ENCODE results near the gene SDK1.

Gene SDK1

DNA sequence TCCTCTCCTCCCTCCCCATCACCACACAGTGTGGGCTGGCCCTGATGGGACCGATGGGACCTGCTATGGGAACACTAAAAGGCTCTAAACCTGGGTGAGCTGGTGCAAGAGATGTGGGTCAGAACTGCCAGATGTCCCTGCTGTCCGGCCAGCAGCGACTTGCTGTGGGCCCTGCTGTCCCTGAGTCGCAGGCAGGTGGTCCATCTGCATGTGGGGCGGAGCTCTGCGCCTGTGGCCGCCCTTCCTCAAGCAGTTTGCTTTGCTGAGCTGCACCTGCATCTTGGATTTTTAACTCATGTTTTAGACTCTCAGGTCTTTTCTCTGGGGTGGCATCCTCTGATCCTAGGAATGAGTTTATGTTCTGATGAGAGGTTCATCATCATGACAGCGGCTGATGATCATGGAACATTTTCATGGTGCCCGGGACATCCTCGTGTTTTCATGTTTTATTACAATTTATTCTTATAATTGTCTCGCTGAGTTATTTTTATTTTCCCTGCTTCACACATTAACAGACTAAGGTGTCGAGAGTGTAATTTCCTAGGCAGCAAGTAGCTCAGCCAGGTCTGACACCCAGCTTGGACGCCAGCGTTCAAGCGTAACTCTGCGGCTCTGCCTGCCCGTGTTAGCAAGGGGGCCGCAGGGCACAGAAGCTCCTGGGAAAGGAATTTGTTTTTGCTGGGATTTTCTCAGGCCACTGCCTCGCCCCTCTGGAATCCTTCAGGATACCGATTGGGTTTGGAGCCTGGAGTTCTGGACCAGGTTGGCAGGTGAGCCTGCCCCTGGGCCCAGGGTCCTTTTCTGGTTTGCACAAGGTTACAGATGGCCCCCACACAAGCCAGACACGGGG is 765.8 kb downstream of the SDK1 start:
- no peak for DNase-seq

- no peak for DNase-seq
These were observed 766.4 kb downstream of the SDK1 start for GRCh38 chr7:4067476-4067760.

GRCh38 chr7:4067874-4068273 is 766.8 kb downstream of the SDK1 start:
- DNase-seq: no peak

- no peak for DNase-seq
These were observed 767.2 kb downstream of the SDK1 start for GRCh38 chr7:4068286-4068685.

GRCh38 chr7:4069268-4070095 is 768.4 kb downstream of the SDK1 start:
- no peak for DNase-seq

DNA sequence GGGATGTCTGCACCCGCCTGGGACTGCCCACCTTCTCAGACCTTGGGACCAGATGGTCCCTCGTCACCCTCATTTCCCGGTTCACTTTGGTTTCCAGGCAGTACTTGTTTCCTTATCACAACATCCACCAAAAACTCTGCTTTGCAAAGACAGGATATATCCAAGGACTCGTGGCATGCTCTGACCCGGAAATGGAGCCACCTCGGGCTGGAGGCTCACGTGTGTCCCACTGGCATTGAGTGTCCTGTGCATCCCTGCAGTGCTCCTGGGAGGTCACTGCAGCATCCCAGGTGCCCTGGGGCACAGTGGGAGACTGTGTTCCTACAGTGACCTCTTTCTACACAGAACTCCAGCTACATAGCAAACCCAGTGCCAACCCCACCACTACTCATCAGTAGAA is 769.2 kb downstream of the SDK1 start:
- no peak for DNase-seq

GRCh38 chr7:4071370-4072058 is 770.5 kb downstream of the SDK1 start:
- no peak for DNase-seq

DNA sequence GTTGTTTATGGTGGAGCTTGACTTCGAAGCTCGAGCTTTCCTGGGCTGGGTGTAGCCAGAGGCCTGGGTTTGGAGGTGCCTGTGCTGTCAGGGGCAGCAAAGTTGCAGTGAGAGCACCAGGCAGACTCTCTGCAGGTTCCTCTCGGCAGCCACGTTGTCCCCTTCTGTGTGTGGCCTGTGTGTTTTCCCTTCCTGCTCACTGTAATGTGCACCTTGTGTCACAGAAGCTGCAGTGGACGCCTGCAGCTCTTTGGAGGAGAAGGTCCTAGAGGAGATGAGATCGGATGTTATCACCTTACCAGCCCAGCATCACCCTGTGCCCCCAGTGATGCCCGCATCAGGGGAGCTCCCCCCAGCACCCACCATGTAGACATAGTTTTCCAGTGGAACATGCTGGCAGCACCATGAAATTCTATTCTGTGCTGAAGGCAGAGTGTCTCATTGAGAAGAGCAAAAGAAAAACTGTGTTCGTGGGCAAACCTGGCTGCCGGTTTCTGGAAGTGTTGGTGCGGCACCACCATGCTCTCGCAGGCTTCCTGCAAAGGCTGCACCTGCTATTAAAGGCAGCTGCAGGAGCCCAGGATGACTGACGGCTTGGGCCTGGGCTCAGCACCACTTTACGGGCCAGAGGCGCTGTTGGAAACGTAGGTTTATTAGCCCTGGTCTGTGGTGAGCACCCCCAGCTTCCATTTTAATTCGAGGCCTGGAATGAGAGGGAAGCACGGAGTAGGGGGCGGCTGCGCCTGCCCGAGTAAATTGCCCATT is 771.3 kb downstream of the SDK1 start:
- DNase-seq: no peak

DNA sequence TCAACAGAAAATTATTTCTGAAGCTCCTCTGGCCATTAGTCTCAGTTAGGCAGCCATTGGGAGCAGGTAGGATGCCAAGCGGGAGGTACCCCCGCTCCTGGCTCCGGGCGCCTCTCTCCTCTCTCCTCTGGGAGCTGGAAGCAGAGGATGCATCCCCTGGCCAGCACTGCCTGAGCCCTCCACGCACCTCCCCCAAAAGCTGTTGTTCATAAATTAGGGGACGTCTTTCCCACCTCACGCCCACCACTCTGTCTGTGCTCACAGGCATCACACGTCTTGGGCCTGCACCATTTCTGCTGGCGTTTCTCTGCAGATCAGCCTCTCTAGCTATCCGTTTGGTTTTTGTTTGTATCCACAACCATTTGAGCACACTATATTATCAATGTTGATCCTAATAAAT is 772.0 kb downstream of the SDK1 start:
- no peak for DNase-seq

DNA sequence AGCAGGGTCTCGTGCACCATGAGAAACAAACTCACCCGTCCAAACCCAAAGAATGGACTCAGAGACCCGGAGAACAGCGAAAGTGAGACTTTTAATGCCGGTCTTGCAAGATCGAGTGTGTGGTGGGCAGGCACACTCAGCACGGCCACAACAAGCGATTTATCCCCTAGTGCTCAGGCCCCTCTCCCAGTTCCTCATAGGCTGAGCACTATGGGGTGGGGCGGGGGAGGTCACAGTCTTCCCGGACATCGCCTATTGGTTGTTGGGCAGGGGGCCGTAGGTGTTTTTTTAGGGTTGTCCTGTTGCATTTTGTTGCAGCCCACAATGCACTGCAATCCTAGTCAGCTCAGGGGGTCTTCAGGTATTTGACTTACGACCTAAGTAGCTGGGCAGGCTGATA is 772.7 kb downstream of the SDK1 start:
- no peak for DNase-seq

GRCh38 chr7:4074407-4074806 is 773.4 kb downstream of the SDK1 start:
- DNase-seq: no peak

GRCh38 chr7:4074994-4075393 is 773.9 kb downstream of the SDK1 start:
- no peak for DNase-seq

GRCh38 chr7:4076701-4077294 is 775.7 kb downstream of the SDK1 start:
- DNase-seq: no peak

- no peak for DNase-seq
These were observed 776.9 kb downstream of the SDK1 start for GRCh38 chr7:4077980-4078379.

GRCh38 chr7:4078580-4078979 is 777.5 kb downstream of the SDK1 start:
- no peak for DNase-seq

DNA sequence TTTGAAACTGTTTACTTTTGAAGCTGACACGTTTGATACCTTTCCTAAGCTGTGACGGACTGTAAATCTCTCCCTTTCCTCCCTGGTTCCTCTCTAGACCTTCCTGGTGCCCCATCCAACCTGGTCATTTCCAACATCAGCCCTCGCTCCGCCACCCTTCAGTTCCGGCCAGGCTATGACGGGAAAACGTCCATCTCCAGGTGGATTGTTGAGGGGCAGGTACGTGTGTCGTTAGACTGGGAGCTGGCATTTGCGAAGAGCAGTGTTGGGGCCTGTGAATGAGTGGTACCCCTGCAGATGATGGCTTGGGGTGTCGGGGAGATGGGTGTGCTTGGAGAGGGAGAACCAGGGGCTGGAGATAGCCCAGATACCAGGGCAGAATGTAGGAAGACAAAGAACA is 778.3 kb downstream of the SDK1 start:
- no peak for DNase-seq

GRCh38 chr7:4079956-4080355 is 778.9 kb downstream of the SDK1 start:
- no peak for DNase-seq

GRCh38 chr7:4080954-4081353 is 779.9 kb downstream of the SDK1 start:
- DNase-seq: no peak

DNA sequence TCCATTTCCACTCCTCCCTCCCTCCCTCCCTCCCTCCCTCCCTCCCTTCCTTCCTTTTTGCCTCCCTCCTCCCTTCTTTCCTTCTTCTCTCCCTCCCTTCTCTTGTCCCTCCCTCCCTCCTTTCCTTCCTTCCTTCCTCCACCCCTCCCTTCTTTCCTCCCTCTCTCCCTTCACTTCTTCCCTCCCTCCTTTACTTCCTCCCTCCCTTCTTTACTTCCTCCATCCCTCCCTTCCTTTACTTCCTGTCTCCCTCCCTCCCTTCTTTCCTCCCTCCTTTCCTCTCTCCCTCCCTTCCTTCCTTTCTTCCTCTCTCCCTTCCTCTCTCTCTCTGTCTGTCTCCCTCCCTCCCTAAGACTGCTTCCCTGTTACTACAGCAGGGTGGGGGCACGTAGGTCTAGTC is 782.5 kb downstream of the SDK1 start:
- no peak for DNase-seq

GRCh38 chr7:4084271-4084670 is 783.2 kb downstream of the SDK1 start:
- no peak for DNase-seq

DNA sequence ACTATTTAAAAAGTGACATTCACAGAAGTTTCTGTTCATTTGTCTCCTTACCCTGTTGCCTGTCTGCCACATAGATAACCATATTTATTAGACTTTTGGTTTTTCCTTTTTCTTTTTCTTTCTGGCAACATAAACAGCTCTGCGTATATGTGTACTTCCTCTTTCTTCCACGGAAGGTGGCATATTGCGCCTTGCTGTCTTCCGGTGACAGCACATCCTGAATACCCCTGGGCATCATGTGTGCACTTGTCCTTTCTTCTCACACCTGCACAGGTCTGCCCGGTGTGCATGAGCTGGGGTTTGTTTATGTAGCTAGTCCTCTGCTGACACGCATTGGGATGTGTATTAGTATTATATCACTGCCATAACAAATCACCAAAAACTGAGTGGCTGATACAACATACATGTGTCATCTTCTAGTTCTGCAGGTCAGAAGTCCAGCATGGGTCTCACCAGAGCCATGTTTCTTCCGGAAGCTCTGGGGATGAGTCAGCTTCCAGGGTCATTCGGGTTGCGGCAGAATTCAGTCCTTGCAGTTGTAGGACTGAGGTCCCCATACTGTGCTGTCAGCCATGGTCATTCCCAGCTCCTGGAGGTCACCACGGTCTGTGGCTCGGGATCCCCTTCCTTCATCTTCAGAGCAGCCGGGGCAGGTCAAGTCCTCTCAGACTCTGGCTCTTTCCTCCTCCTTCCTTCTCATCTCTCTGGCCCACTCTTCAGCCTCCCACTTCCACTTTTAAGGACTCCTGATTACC is 785.1 kb downstream of the SDK1 start:
- DNase-seq: no peak

GRCh38 chr7:4086723-4087122 is 785.7 kb downstream of the SDK1 start:
- DNase-seq: no peak

All from GOT3 (cell line).